Panc1 (cell line): ENCODE measurements around the gene GRIA3. TPM values are rescaled to one million over a fixed set of nuclear protein-coding genes. Genes with fewer than 3 reads are reported as not detected.

Experiments
- ATAC-seq: fragments of 200-7000 bp; cut with Tn5 transposase; 2 replicates; pipeline ENCODE4 v1.9.1; 2020; ENCODE audit warnings: mild to moderate bottlenecking, moderate library complexity
- BruUV-seq: library from RNA; stranded (reverse); fragments of 400-500 nt; replicated peaks from 2 replicates; lab custom pipeline; 2021; lab: Mats Ljungman, UMichigan
- CTCF ChIA-PET: fragments of 300-600 bp; sonication (Branson Sonifier 250); formaldehyde crosslinking; loops from one replicate; lab custom pipeline; 2022; ENCODE audit warnings: antibody characterized with exemption; lab: Charles Lee
- POLR2A ChIA-PET: fragments of 300-600 bp; sonication (Branson Sonifier 250); formaldehyde crosslinking; loops from one replicate; lab custom pipeline; 2022; ENCODE audit warnings: antibody characterized with exemption; lab: Charles Lee
- DNase-seq: peaks from one replicate; pipeline ENCODE4 v3.0.0-alpha.2; 2010; ENCODE audit warnings: low read depth, low spot score
- H3K27ac ChIP-seq: 2 replicates; pipeline ENCODE4 v1.5.1; 2011; ENCODE audit warnings: mild to moderate bottlenecking, low read length, inconsistent platforms
- H3K27me3 ChIP-seq: fragments of 200-500 bp; sonication (Bioruptor generic); 2 replicates; pipeline ENCODE4 v1.6.0; 2014; ENCODE audit warnings: low read length, inconsistent platforms; ENCODE audit not compliant: control insufficient read depth, insufficient read depth
- H3K36me3 ChIP-seq: fragments of 200-500 bp; sonication (Bioruptor generic); 2 replicates; pipeline ENCODE4 v1.5.1; 2014; ENCODE audit warnings: inconsistent platforms, mild to moderate bottlenecking, low read length, moderate library complexity; ENCODE audit not compliant: control insufficient read depth, insufficient read depth
- H3K4me1 ChIP-seq: 2 replicates; pipeline ENCODE4 v1.5.1; 2011; ENCODE audit warnings: inconsistent platforms, mild to moderate bottlenecking, low read length, moderate library complexity; ENCODE audit not compliant: control insufficient read depth, insufficient read depth
- H3K4me3 ChIP-seq, 2 experiments: 2 replicates each; pipeline ENCODE4 v1.5.1; 2011 to 2012; ENCODE audit warnings: low read depth in 2 of 2, low read length in 2 of 2, mild to moderate bottlenecking in 2 of 2, inconsistent platforms in 1 of 2, moderate library complexity in 1 of 2
- H3K9me3 ChIP-seq: fragments of 200-500 bp; sonication (Bioruptor generic); 2 replicates; pipeline ENCODE4 v1.5.1; 2014; ENCODE audit warnings: low read depth, mild to moderate bottlenecking, inconsistent platforms, low read length, moderate library complexity; ENCODE audit not compliant: control insufficient read depth, insufficient read depth
- POLR2AphosphoS5 ChIP-seq: IDR thresholded peaks from 2 replicates; pipeline ENCODE4 v1.6.1; 2012; ENCODE audit warnings: mild to moderate bottlenecking, low read depth, low read length, moderate library complexity
- SIN3A ChIP-seq: IDR thresholded peaks from 2 replicates; pipeline ENCODE4 v1.6.1; 2012; ENCODE audit warnings: low read depth, mild to moderate bottlenecking, low read length, moderate library complexity, borderline replicate concordance; ENCODE audit not compliant: insufficient read depth
- TCF7L2 ChIP-seq: IDR thresholded peaks from 2 replicates; pipeline ENCODE4 v1.6.1; 2011; ENCODE audit warnings: mild to moderate bottlenecking, low read depth, low read length, inconsistent platforms
- in situ Hi-C: cut with HindIII; loops from 2 replicates; pipeline ENCODE4 v1.10.0; 2016; ENCODE audit warnings: low sequenced_read_pairs, low pct_unique_long_range_greater_than_20kb
- intact Hi-C: fragments of 100-400 bp; cut with micrococcal nuclease; formaldehyde crosslinking; loops from one replicate; pipeline ENCODE4 v1.10.0; 2022; ENCODE audit not compliant: unreplicated experiment
- total RNA-seq: library from RNA; stranded (reverse); gene quantifications from one replicate; pipeline ENCODE4 v1.2.1, GENCODE V29; 2021; ENCODE audit not compliant: unreplicated experiment
- TF ChIP-seq, protein P1 (sequence below): fragments of 450-650 bp; IDR thresholded peaks from 2 replicates; pipeline ENCODE4 v1.5.1; 2017; ENCODE audit warnings: mild to moderate bottlenecking
- TF ChIP-seq, protein P2 (sequence below), 2 experiments: IDR thresholded peaks; 2 replicates each; pipeline ENCODE4 v1.6.1; 2011 to 2012; ENCODE audit warnings: low read depth in 2 of 2, control low read depth in 1 of 2, low read length in 1 of 2, mild to moderate bottlenecking in 1 of 2, moderate library complexity in 1 of 2; ENCODE audit not compliant: insufficient read depth in 1 of 2

The GRIA3 gene
- total RNA-seq, 1 experiment from 2014 or later = not detected

DNA sequence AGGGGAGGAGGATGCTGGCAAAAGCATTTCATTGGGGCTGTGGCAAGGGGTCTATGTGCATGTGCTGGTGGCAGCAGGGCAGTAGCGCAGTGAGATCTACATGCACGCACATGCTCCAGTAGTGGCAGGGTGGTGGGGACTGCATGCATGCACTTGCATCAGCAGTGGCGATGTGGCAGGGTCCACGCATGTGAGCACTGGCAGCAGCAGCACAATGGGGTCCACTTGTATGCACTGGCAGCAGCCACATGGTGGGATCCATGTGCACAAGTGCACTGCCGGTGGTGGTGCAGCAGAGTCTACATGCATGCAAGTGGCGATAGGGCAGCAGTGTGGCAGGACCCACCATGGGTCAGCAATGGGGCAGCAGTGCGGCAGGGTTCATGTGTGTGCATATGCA lies 315.7 kb downstream of the GRIA3 start:
- intact Hi-C loops = no loop called here
- no TSS peak for BruUV-seq
- Histone ChIP-seq H3K36me3 (no peaks in the 10 kb centered on the region), H3K27ac (no peak overlapping the region), H3K4me3 (no peak overlapping the region), H3K9me3 (no peaks in the 10 kb centered on the region), H3K27me3 (no peaks in the 10 kb centered on the region), H3K4me1 (no peaks in the 10 kb centered on the region)
- CTCF ChIA-PET = no interaction called here
- TF ChIP-seq, protein P1, sequence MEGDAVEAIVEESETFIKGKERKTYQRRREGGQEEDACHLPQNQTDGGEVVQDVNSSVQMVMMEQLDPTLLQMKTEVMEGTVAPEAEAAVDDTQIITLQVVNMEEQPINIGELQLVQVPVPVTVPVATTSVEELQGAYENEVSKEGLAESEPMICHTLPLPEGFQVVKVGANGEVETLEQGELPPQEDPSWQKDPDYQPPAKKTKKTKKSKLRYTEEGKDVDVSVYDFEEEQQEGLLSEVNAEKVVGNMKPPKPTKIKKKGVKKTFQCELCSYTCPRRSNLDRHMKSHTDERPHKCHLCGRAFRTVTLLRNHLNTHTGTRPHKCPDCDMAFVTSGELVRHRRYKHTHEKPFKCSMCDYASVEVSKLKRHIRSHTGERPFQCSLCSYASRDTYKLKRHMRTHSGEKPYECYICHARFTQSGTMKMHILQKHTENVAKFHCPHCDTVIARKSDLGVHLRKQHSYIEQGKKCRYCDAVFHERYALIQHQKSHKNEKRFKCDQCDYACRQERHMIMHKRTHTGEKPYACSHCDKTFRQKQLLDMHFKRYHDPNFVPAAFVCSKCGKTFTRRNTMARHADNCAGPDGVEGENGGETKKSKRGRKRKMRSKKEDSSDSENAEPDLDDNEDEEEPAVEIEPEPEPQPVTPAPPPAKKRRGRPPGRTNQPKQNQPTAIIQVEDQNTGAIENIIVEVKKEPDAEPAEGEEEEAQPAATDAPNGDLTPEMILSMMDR = no peak
- TF ChIP-seq TCF7L2 (no peak), SIN3A (no peak), POLR2AphosphoS5 (no peak)
- TF ChIP-seq, protein P2, sequence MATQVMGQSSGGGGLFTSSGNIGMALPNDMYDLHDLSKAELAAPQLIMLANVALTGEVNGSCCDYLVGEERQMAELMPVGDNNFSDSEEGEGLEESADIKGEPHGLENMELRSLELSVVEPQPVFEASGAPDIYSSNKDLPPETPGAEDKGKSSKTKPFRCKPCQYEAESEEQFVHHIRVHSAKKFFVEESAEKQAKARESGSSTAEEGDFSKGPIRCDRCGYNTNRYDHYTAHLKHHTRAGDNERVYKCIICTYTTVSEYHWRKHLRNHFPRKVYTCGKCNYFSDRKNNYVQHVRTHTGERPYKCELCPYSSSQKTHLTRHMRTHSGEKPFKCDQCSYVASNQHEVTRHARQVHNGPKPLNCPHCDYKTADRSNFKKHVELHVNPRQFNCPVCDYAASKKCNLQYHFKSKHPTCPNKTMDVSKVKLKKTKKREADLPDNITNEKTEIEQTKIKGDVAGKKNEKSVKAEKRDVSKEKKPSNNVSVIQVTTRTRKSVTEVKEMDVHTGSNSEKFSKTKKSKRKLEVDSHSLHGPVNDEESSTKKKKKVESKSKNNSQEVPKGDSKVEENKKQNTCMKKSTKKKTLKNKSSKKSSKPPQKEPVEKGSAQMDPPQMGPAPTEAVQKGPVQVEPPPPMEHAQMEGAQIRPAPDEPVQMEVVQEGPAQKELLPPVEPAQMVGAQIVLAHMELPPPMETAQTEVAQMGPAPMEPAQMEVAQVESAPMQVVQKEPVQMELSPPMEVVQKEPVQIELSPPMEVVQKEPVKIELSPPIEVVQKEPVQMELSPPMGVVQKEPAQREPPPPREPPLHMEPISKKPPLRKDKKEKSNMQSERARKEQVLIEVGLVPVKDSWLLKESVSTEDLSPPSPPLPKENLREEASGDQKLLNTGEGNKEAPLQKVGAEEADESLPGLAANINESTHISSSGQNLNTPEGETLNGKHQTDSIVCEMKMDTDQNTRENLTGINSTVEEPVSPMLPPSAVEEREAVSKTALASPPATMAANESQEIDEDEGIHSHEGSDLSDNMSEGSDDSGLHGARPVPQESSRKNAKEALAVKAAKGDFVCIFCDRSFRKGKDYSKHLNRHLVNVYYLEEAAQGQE (IDR thresholded peaks at IDR 0.05; ENCODE audit: insufficient read depth in 1 of 2, low read depth in 2 of 2, low read length in 1 of 2) = no peak
- no peak for ATAC-seq
- POLR2A ChIA-PET = no interaction called here
- in situ Hi-C loops = no loop called here
- no peak for DNase-seq

DNA sequence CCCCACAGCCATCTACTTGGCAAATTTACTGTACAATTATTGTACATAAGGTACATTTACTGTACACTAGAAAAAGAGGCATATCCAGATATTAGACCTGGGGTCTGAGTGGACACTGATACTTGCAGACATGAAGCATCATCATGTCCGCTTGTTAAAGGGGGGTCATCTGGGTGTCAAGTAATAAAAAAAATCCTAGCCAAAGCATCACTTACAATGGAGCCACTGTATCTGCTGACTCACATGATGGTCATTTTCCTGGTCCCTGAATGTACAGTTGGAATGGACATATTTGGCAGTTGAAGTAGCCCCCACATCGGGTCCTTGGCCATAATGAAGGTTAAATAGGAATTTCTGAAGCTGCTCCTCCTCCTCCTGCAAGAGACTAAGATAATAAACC lies 320.0 kb downstream of the GRIA3 start:
- intact Hi-C loops = no loop called here
- CTCF ChIA-PET = no interaction called here

More for the DNA sequence above, 320.0 kb downstream of the GRIA3 start:
- DNase-seq = no peak
- no TSS peak for BruUV-seq
- in situ Hi-C loops = no loop called here
- no peaks in the 10 kb centered on the region for H3K9me3 ChIP-seq
- H3K36me3 ChIP-seq = no peaks in the 10 kb centered on the region
- POLR2A ChIA-PET = no interaction called here
- H3K4me3 ChIP-seq = no peak overlapping the region
- H3K4me1 ChIP-seq = no peaks in the 10 kb centered on the region
- TF ChIP-seq TCF7L2 (no peak), POLR2AphosphoS5 (no peak), SIN3A (no peak)
- TF ChIP-seq, protein P2 (IDR thresholded peaks at IDR 0.05; ENCODE audit: insufficient read depth in 1 of 2, low read depth in 2 of 2, low read length in 1 of 2) = no peak
- TF ChIP-seq, protein P1 = no peak
- H3K27ac ChIP-seq = no peak overlapping the region
- no peak for ATAC-seq
- H3K27me3 ChIP-seq = no peaks in the 10 kb centered on the region
